B cell (primary cell): ENCODE measurements around the gene SCFD2. TPM values are rescaled to one million over a fixed set of nuclear protein-coding genes. Genes with fewer than 3 reads are reported as not detected.

Experiments
- ATAC-seq: fragments of 200-7000 bp; cut with Tn5 transposase; one replicate; pipeline ENCODE4 v1.10.0; 2021; ENCODE audit warnings: low read depth, mild to moderate bottlenecking, moderate number of reproducible peaks, moderate library complexity
- CTCF ChIA-PET: fragments of 350-600 bp; sonication (Branson Sonifier 250); formaldehyde crosslinking; loops from one replicate; lab custom pipeline; 2021; ENCODE audit warnings: antibody characterized with exemption, inconsistent platforms; lab: Charles Lee
- POLR2A ChIA-PET: fragments of 350-600 bp; sonication (Branson Sonifier 250); formaldehyde crosslinking; loops from one replicate; lab custom pipeline; 2021; ENCODE audit warnings: antibody characterized with exemption; lab: Charles Lee
- DNase-seq: peaks from one replicate; pipeline ENCODE4 v3.0.0; 2013
- H2AFZ ChIP-seq: 2 replicates; pipeline ENCODE4 v1.6.1; 2012; ENCODE audit warnings: mild to moderate bottlenecking, low read depth, low read length; ENCODE audit not compliant: insufficient read depth, poor library complexity, severe bottlenecking
- H3K27ac ChIP-seq, 2 donors: 1 replicate in 1 of 2; 2 replicates in 1 of 2; pipeline ENCODE4 v1.5.1; 2012 to 2013; ENCODE audit warnings: low read length in 2 of 2, mild to moderate bottlenecking in 2 of 2, moderate library complexity in 1 of 2
- H3K27me3 ChIP-seq, 4 experiments: fragments of 200-600 bp in 1 of 4; sonication (generic) in 1 of 4; replicated peaks in 1 of 4; 1 replicate in 2 of 4; 2 replicates in 2 of 4; pipeline versions ENCODE4 v1.6.1 to v1.7.0; 2013 to 2016; ENCODE audit warnings: low read length in 3 of 4, mild to moderate bottlenecking in 2 of 4, mixed read lengths in 1 of 4, moderate library complexity in 1 of 4; ENCODE audit not compliant: insufficient read depth in 4 of 4, control insufficient read depth in 3 of 4; ENCODE audit errors: control extremely low read depth in 1 of 4
- H3K36me3 ChIP-seq, 2 experiments: replicated peaks in 1 of 2; 1 replicate in 1 of 2; 2 replicates in 1 of 2; pipeline versions ENCODE4 v1.6.1 to v1.7.1; 2013; ENCODE audit warnings: low read length in 1 of 2; ENCODE audit not compliant: insufficient read depth in 2 of 2, control insufficient read depth in 1 of 2; ENCODE audit errors: control extremely low read depth in 1 of 2, extremely low read depth in 1 of 2
- H3K4me1 ChIP-seq, 2 donors: fragments of 200-600 bp in 1 of 2; sonication (generic) in 1 of 2; 1 replicate in 1 of 2; 2 replicates in 1 of 2; pipeline versions ENCODE4 v1.5.1 to v1.6.1; 2013 to 2017; ENCODE audit warnings: low read length in 2 of 2; ENCODE audit not compliant: control insufficient read depth in 2 of 2, insufficient read depth in 2 of 2
- H3K4me2 ChIP-seq: replicated peaks from 2 replicates; pipeline ENCODE3; 2012; ENCODE audit warnings: mild to moderate bottlenecking, low read depth, low read length; ENCODE audit not compliant: poor library complexity, severe bottlenecking
- H3K4me3 ChIP-seq, 5 experiments: fragments of 200-600 bp in 1 of 5; sonication (generic) in 1 of 5; 1 replicate in 3 of 5; 2 replicates in 2 of 5; pipeline versions ENCODE4 v1.5.1 to v1.7.0; 2011 to 2016; ENCODE audit warnings: low read length in 4 of 5, mild to moderate bottlenecking in 4 of 5, low read depth in 2 of 5, control low read depth in 1 of 5, moderate library complexity in 1 of 5; ENCODE audit not compliant: insufficient read depth in 1 of 5; ENCODE audit errors: control extremely low read depth in 1 of 5, extremely low read depth in 1 of 5
- H3K79me2 ChIP-seq: fragments of 200-600 bp; sonication (generic); one replicate; pipeline ENCODE4 v1.6.0; 2016; ENCODE audit warnings: low read length; ENCODE audit not compliant: control insufficient read depth, insufficient read depth
- H3K9ac ChIP-seq: fragments of 200-600 bp; sonication (generic); 2 replicates; pipeline ENCODE4 v1.6.1; 2017; ENCODE audit warnings: mild to moderate bottlenecking, low read length, moderate library complexity
- H3K9me3 ChIP-seq, 3 donors: one replicate each; pipeline versions ENCODE4 v1.6.1 to v1.7.1; 2013; ENCODE audit warnings: low read length in 2 of 3; ENCODE audit not compliant: control insufficient read depth in 2 of 3, insufficient read depth in 1 of 3; ENCODE audit errors: control extremely low read depth in 1 of 3
- H4K20me1 ChIP-seq: 2 replicates; pipeline ENCODE4 v1.6.0; 2012; ENCODE audit warnings: mild to moderate bottlenecking, low read length; ENCODE audit not compliant: insufficient read depth, control insufficient read depth, poor library complexity, severe bottlenecking
- H3K27ac Mint-ChIP-seq: one replicate; pipeline ENCODE4 v1.8.0; 2021; ENCODE audit warnings: mixed read lengths
- H3K27me3 Mint-ChIP-seq: one replicate; pipeline ENCODE4 v1.8.0; 2021; ENCODE audit warnings: mixed read lengths
- H3K4me1 Mint-ChIP-seq: one replicate; pipeline ENCODE4 v1.8.0; 2021; ENCODE audit warnings: mixed read lengths
- H3K4me3 Mint-ChIP-seq: one replicate; pipeline ENCODE4 v1.8.0; 2021; ENCODE audit warnings: mixed read lengths
- H3K9me3 Mint-ChIP-seq: one replicate; pipeline ENCODE4 v1.8.0; 2022; ENCODE audit warnings: mixed read lengths; ENCODE audit not compliant: insufficient read depth
- CTCF ChIP-seq: fragments of 200-600 bp; IDR thresholded peaks from one replicate; pipeline ENCODE4 v1.8.0; 2022; ENCODE audit warnings: antibody characterized with exemption, mild to moderate bottlenecking
- EZH2 ChIP-seq: IDR thresholded peaks from 2 replicates; pipeline ENCODE4 v1.6.1; 2012; ENCODE audit warnings: borderline replicate concordance, low read depth, mild to moderate bottlenecking, moderate library complexity, low read length; ENCODE audit not compliant: insufficient read depth, poor library complexity, severe bottlenecking
- WGBS: methylation state at CpG from one replicate; pipeline ENCODE4 v1.1.5; 2013; ENCODE audit warnings: missing lambda C conversion rate; ENCODE audit not compliant: insufficient coverage; 5-methylcytosine and 5-hydroxymethylcytosine counted together
- intact Hi-C: fragments of 100-400 bp; cut with micrococcal nuclease; formaldehyde crosslinking; loops from one replicate; pipeline ENCODE4 v1.10.0; 2022
- polyA plus RNA-seq: library from polyadenylated mRNA; depleted of rRNA; stranded (reverse); fragments of >200 nt; gene quantifications from 2 replicates; pipeline ENCODE4 v1.2.3, GENCODE V29; 2012
- total RNA-seq, 2 donors: library from RNA; stranded (reverse); fragments of 120-200 nt in 1 of 2; gene quantifications; 1 replicate in 1 of 2; 2 replicates in 1 of 2; pipeline versions ENCODE4 v1.2.3 to v1.2.4, GENCODE V29; 2013 to 2022

The SCFD2 gene
- total and polyA plus RNA-seq, 2 donors (not counting 1 experiment from before 2014, with no cell fraction given): 12.8 to 20.4 TPM

GRCh38 chr4:53365121-53365485 lies 758 bp downstream of the SCFD2 start:
- peaks cover 50% of the 10 kb centered on the region for H3K4me1 Mint-ChIP-seq
- peaks cover 20% of the 10 kb centered on the region for H3K27me3 Mint-ChIP-seq
- TF ChIP-seq EZH2: no peak
- intact Hi-C loops: no loop called here
- H2AFZ ChIP-seq: peak overlapping the region; percentile 94
- peak overlapping the region; percentile 93 for H3K4me2 ChIP-seq
- no peaks in the 10 kb centered on the region for H3K9me3 ChIP-seq
- peak overlapping the region; percentile 90 for H3K9ac ChIP-seq
- peaks cover 15% of the 10 kb centered on the region for H3K79me2 ChIP-seq
- WGBS: 1% methylated on average over 7 of the region's 8 CpGs
- H4K20me1 ChIP-seq: no peaks in the 10 kb centered on the region
- peak overlapping the region; percentile 95 for H3K27ac Mint-ChIP-seq
- no peaks in the 10 kb centered on the region for H3K36me3 ChIP-seq
- peak overlapping the region; percentile 64 to 92 for H3K27ac ChIP-seq
- peak overlapping the region; percentile 96 for H3K4me3 Mint-ChIP-seq
- ATAC-seq: no peak
- POLR2A ChIA-PET: no interaction called here
- H3K4me3 ChIP-seq: peak overlapping the region; percentile 82 to 97 (median 91)
- no peaks in the 10 kb centered on the region for H3K9me3 Mint-ChIP-seq
- H3K4me1 ChIP-seq: peaks cover 16 to 21% of the 10 kb centered on the region in 2 donors
- CTCF ChIA-PET: interaction anchor here (1.3 kb wide), 1 partner anchor 11 kb away, joined by 4 read pairs; no protein-coding TSS in a partner anchor
- peaks cover 0 to 3% (median 1%) of the 10 kb centered on the region in 4 experiments for H3K27me3 ChIP-seq
- no peak for DNase-seq

GRCh38 chr4:53364624-53365023 lies 1.2 kb downstream of the SCFD2 start:
- H3K4me1 Mint-ChIP-seq: peaks cover 52% of the 10 kb centered on the region
- H3K27ac ChIP-seq: peak overlapping the region in 1 of 2 donors; percentile 92
- no peaks in the 10 kb centered on the region for H3K9me3 Mint-ChIP-seq
- DNase-seq (no peak), ATAC-seq (no peak)
- peak overlapping the region; percentile 2 for H3K27ac Mint-ChIP-seq
- H3K36me3 ChIP-seq: no peaks in the 10 kb centered on the region
- CTCF ChIA-PET: interaction anchor here (1.3 kb wide), 1 partner anchor 12 kb away, joined by 4 read pairs; no protein-coding TSS in a partner anchor
- H3K27me3 Mint-ChIP-seq: peaks cover 15% of the 10 kb centered on the region
- intact Hi-C loops: no loop called here
- H3K4me2 ChIP-seq: peak overlapping the region; percentile 93
- peak overlapping the region; percentile 90 for H3K9ac ChIP-seq
- POLR2A ChIA-PET: no interaction called here
- TF ChIP-seq EZH2 (no peak), CTCF (no peak)
- H3K27me3 ChIP-seq: peaks cover 0 to 3% (median 0%) of the 10 kb centered on the region in 4 experiments
- WGBS: no CpG with 5 or more reads among the region's 3 CpGs
- H3K4me3 Mint-ChIP-seq: peak overlapping the region; percentile 96
- peaks cover 16 to 21% of the 10 kb centered on the region in 2 donors for H3K4me1 ChIP-seq
- peaks cover 16% of the 10 kb centered on the region for H3K79me2 ChIP-seq
- no peaks in the 10 kb centered on the region for H3K9me3 ChIP-seq
- no peaks in the 10 kb centered on the region for H4K20me1 ChIP-seq
- peak overlapping the region; percentile 94 for H2AFZ ChIP-seq
- peak overlapping the region in 3 of 5 experiments; percentile 90 to 97 (median 93) for H3K4me3 ChIP-seq
